HG03103 (cell line): ENCODE measurements around the gene TUNAR.

Experiments
- ATAC-seq: cut with Tn5 transposase; IDR thresholded peaks from one replicate; pipeline ENCODE4 v1.9.1; 2021; ENCODE audit warnings: low read depth; ENCODE audit not compliant: unreplicated experiment

Gene TUNAR

DNA sequence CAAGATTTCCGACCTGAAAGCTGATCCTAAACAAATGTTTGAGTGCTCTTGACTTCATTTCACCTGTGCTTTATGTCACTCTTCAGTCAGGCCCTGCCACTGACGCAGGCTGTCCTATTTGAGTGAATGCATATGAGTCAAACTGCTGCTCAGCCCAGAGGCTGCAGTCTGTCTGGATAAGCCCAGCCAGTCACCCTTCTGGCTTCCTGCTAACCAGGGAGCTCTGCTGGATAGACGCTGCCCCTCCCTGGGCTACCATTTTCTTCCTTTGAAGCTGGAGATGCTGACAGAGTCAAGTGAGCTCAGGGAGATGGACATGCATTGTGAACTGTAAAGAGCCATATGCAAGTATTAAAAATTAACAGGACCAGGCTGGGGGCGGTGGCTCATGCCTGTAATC lies 5.1 kb upstream of the TUNAR start:
- no peak for ATAC-seq

DNA sequence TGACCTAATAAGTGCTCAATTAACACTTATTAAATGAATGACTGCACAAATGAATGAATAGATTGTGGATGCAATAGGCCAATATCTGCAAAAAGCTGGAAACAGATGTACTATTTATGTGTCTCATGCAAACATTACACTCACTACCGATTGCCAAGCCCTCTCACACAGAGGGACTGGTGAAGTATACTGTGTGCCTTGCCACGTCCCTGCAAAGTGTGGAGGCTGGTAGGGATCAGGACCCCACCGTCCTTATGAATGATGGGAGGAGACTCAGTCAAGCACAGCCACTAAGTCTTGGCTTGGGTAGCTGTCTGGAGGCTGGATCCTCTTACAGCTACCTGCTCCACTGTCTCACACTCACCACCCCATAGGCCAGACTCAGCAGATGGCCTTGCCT lies 3.9 kb upstream of the TUNAR start:
- no peak for ATAC-seq

DNA sequence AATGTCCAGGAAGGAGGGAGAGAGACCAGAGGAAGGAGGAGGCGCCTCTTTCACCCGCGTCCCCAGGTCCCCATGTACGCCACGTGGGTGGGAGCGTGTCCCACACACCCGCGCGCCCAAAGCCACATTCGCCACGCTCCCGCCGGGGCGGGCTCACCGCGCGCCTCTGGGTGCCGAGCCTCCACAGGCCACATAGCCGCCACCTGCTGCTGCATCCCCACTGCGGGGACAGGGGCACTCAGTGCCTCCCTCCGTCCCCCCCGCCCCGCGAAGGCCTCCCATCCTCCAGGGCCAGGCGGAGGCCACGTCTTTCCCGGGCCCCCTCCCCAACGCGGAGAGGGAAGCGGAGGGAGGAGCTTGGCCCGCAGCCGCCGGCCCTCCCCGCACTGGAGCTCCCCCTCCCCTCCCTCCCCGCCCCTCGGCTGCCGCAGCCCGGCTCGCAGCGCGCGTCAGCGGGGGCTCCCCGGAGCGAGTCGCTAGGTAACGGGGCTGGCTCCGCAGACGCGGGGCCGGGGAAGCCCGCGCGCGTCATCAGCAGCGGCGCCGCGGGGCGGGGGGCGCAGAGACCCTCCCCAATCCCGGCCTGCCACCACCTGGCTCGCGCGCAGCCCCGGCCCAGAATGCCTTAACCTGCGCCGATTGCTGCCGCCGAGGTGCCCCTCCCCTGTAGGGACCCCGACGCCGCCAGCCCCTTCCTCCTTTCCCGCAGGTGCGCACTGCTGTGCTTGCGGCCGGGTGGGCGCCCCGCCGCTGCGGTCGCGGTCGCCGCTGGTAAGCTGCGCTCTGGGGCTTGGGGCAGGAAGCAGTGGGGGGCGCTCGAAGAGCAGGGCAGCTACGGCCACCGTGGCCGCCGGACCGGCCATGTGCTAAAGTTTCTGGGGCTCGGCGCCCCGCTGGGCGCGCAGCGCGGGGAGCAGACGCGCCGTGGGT lies 536 bp upstream of the TUNAR start:
- ATAC-seq = no peak

DNA sequence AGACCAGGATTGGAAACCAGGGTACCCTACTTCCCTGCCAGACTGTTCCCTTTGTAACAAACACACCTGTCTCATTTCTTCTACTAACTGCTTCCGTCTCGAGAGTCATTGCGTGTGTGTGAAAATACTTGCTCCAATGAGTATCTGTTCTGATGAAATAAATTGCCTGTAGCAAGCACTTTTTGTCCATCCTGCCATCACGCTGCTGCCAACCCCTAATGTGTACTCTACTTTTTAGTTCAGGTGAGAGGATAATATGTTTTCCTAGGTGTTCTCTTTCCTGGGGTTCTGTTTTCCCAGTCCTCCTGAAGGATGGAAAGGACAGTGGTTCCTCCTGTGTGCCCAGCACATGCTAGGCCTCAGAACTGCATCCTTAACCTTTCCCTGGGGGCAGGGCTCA lies 1.0 kb downstream of the TUNAR start:
- no peak for ATAC-seq

DNA sequence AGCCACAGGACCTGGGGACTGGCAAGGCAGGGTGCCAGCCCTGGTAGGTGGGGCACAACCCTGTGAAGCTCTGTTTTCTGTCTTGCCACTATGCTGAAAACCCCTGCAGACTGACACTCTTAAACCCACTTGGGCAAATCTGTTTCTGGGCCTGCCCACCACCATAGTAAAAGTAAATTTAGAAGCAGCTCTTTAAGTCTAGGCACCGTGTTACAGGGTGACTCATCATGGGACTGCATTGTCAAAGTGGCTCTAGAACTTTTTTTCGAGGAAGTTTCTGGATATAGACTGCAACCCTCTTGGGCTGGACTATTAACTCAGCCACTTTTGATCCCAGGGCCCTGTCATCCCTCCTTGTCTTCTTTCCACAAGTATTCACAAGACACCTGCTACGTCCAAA lies 7.7 kb downstream of the TUNAR start:
- ATAC-seq = no peak

DNA sequence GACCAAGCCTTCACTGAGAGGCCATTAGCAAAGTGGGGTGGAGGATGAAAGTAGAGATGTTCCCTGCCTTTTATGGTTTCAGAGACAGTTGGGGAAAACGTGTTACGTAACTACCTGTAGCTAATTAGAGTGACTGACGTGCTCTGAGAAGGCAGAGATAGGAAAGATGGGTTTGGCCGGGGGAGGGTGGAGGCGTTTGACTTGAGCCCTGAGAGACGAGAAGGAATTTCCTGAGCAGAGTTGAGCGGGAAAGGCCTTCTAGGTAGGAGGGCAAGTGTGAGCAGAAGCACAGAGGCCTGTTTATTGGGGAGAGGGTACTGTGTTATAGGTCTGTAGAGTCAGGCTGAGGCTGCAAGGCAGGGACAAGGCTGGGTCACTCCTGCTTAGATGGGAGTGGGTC lies 8.6 kb downstream of the TUNAR start:
- ATAC-seq = no peak

DNA sequence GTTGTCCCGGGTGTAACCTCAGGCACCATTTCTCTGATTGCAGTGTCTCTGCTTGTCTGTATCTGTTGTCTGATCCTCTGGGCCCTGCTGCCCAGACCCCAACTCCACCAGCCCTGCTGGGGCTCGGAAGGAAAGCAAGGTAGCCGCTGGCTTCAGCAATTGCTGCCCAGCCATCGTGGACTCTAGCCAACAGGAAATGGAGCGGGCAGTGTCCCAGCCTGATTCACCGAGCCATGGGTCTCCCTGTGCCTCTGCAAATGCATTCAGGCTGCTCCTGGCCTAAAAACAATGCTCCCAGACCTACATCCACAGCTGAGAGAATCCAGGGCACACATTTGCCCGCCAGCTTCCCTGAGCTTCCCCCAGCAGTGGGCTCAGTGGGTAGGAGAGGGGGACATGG lies 9.2 kb downstream of the TUNAR start:
- ATAC-seq = no peak

DNA sequence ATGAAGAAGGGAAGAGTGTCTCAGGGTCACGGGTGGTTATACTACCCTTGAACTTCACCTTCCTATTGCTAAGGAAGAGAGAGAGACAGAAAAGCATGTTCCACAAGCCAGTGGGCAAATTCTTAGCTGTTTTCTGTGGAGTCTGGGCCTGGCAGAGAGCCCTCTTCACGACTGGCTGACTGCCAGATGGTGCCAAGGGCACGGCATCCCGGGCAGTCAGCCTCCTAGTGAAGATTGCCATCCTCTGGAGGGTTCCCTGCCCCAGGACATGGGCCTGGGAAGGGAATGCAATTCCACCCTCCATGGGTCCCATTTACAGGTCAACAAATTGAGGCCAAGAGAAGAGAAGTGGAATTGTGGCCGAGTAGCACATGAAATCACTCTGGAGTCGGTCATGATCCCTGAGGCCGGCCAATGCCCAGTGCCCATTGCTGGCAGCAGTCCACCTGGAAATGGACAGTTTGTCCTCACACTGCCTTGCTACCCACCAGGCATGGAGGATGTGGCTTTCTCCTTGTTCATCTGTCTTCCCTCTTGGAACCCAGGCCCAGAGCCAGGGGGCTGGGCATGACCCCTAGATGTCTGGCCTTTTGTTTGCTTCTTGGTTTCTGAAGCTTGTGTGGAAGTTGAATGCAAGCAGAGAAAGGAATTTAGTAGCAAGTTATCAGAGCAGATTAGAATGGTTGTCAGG lies 9.9 kb downstream of the TUNAR start:
- ATAC-seq = no peak

DNA sequence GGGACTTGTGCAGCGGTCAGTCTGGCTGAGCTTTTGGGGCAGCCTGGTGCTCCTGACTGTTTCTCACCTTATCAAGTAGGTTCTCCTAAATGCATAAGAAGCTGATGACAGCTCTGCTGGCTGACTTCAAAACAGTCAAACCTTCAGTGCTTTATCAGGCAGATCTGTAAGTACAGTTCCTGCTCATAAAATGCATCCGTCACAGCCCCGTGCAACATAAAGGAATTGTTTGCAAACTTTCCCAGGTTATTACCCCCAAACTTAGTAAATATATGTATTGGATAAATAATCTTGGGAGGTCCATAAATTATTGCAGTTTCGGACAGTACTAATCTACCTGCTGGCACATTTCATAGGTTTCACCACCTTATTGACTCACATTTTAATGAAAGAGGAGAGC lies 10.7 kb downstream of the TUNAR start:
- ATAC-seq = no peak

DNA sequence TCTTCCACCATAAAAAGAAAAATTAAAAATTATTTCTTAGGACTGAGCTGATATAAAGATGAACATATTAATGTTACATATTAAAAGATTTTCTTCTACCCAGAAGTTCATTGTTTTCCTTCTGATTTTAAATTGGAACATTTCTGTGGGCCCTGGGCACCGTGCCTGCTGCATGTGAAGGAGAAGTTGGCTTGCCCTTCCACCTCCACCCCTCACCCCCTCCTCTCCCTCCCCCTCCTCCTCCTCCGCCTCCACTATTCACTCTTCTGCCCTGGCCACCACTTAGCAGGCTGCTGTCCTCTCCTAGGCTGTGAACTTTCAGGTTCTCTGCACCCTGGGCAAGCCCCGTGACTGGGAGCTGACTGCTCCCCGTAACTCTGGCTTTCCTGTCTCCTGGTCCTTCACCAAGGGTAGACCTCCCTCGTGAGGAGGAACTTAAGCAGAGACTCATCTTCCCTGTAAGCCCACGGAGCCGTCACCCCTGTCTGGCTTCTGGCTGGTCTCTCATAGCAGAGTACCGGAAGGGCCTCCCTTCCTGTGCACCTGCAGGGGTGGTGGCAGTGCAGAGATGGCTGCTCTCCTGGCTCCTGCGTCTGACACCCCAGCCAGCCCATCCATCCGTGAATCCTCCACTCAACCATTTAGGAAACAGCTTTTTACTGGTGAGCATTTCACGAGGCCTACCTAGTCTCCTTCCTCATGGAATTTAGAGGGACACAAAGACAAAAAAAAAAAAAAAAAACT lies 12.8 kb downstream of the TUNAR start:
- ATAC-seq = no peak

DNA sequence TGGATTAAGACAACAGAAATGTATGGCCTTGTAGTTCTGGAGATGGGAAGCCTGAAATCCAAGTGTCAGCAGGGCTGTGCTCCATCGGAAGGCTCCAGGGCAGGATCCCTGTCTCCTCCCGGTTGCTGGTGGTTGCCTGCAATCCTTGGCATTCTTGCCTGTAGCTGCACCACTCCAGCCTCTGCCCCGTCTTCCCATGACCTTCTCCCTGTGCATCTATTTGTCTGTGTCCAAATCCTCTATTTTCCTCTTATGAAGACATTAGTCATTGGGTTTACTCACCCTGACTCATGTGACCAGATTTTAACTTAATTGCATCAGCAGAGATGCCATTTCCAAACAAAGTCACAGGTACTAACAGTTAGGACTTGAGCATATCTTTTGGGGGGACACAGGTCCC lies 15.1 kb downstream of the TUNAR start:
- ATAC-seq = no peak

DNA sequence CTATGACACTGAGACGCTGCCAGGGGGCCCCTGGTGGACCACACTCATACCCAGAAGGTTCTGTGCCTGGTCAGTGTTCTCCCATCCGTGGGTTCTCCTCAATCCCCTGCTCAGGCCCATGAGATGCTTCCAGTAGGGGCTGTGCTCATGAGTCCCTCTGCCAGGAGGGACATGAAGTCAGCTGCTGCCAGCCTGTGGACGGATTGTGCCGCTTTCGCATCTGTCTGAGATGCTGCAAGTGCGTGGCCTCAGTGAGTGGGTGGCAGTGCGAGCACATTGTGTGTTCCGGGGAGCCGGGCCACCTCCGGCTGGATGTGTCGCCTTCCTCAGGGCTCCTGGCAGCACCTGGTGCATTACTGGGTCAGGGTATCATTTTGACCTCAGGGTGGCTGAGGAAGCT lies 15.5 kb downstream of the TUNAR start:
- no peak for ATAC-seq

DNA sequence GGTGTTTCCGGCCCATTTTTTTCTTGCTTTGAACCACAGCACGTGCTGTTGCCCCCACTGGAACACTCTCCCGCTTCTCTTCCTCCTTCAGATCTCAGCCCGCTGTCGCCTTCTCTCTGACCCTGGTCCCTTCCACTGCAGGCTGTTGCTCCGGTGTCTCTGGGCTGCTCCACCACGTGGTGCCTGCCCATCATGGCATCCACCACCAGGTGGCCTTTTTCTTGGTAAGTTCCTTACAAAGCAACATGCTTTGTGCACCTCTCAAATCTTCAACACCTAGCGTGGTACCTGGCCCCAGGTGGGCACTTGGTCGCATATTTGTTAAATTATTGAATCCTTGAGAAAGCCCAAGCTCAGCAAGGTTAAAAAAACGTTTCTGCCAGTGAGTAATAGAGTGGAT lies 19.1 kb downstream of the TUNAR start:
- no peak for ATAC-seq

DNA sequence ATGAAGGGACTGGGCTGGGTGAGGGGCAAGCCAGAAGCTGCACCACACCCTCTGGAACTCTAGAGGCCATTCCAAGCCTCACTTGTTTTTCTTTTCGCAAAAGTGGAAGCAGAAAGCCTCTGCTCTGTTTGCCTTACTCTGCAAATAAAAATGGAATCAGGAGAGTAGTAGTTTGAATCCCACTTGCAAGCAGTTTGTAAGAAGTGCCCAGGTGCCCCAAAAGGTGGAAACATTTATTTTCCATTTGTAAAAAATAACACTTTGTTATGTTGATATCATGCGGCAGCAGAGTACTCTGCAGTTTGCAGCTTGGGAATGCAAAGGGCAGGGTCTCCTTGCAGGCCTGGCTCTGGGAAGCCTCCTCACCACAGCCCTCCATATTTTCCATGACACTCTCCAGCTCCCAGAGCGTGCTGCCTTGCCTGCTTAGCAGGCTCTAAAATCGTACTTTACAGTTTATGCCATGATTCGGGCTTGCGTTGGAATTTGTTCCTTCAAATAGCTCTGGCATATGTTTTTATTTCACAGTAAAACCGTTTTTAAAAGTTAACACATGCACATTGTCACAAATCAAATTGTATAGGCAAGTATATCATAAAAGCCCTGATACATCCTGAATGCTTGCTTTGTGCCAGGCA lies 20.0 kb downstream of the TUNAR start:
- no peak for ATAC-seq

DNA sequence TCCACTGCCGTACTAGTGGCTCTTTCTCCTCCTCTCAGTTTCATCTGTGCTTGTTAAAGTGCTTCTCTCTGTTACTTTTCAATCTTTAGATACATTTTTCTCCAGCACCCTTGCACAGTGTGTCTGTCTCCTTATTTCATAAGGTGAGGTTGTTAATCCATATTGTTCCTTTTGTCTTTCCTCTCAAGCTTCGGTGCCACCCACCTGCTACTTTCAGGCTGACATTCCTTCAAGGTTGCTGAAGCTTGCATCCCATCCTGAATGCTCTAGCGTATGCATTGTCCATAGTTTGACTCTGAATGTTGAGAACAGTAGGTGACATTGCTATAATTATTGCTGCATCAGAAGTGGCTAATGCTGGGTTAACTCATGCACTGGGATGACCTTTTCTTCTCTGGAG lies 20.6 kb downstream of the TUNAR start:
- ATAC-seq = no peak

DNA sequence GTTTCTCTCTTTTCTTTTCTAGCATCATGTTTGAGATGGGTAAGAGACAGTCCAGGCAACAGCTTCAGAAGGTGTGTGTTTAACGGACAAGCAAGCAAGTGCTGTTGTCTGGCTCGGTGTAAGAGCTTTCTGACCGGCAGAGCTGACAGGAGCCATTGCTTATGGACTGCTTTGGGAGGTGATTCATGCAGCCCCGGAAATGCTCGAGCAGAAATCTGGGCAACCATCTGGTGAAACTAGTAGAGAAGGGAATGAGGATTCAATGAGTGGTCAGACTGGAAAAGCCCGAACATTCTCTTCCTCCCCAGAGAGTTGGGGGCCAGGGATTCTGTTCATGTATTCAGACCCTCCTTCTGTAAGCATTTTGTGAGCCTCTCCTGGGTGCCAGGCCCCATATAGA lies 24.4 kb downstream of the TUNAR start:
- ATAC-seq = no peak

DNA sequence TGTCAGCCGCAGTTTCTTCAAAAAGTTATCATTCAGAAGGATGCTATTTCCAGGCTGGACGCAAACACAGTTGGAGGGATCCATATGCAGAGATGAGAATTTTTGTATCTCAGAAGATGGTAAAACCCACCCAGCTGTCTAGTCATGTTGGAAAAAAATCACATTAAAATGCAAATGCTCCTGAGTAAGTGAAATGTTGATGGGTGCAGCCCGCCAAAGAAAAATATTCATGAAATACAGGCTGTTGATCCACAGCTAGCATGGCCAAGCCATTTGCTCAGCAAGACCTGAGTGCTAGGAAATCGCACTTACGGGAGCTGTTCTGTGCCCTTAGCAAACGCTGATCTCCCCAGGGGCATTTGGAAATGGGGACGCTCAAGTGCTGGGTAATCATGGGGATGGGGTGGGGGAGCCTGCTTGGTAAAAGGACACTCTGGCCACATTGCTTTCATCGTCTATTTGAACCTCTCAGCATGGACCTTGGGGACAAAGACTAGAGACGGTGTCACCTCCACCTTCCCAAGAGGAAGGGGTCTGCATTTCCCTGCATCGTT lies 25.7 kb downstream of the TUNAR start:
- ATAC-seq = no peak

DNA sequence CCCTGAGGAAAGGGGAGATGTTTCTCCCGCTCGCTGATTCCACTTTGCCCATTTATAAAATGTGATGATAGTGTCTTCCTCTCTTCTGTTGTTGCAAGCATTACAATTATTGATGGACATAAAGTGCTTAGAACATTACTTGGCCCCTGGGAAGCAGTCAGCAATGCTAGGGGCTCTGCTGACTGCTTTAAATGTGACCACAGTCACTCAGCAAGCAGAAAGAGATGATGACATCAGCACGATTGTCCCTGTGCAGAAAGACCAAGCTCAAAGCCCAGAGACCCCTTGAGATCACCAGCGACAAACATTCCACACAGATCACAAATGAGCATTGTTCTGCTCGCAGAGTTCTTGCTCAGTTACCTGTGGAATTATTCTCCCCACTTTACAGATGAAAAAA lies 26.5 kb downstream of the TUNAR start:
- no peak for ATAC-seq

DNA sequence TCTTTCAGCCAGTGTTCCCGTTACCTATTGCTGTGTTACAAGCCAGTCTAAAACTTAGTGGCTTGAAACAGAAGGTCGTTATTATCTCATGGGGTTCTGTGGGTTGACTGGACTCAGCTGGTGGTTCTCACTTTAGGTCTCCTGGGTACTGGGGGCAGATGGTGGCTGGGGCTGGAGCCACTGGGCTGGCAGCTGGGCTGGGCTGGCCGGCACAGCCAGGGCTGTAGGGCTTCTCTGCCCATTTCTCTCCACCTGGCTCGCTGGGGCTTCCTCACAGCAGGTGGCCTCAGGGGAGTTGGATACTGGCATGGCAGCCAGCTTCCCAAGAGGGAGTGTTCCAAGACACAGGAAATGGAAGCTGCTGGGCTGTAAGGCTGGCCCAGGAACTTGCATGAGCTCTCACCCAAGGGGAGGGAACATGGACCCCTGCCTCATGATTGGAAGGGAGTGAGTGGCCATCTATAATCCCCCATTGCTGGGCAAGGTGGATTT lies 27.0 kb downstream of the TUNAR start:
- ATAC-seq = no peak

DNA sequence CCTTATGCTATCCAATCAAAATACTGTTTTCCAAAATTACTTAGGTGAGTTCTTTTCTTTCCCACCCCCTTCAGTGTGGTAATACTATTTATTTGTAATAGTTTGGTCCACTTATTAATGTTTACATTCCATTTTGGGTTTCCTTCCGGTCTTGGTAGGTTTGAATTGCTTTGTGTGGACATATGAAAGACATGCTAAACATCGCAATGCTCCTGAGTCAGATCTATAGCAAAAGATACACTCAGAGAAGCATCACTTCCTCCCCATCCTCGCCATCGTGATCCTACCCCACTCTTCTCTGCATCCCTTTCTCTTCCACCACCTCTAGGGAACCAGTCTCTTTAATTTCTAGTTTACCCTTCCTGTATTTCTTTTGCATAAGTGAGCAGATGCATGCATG lies 30.0 kb downstream of the TUNAR start:
- ATAC-seq = no peak
